ENCODE data around the gene GSTA1. TPM values are rescaled to one million over a fixed set of nuclear protein-coding genes. Genes with fewer than 3 reads are reported as not detected.

The GSTA1 gene
- polyA plus RNA-seq, 3 donors: not detected

DNA sequence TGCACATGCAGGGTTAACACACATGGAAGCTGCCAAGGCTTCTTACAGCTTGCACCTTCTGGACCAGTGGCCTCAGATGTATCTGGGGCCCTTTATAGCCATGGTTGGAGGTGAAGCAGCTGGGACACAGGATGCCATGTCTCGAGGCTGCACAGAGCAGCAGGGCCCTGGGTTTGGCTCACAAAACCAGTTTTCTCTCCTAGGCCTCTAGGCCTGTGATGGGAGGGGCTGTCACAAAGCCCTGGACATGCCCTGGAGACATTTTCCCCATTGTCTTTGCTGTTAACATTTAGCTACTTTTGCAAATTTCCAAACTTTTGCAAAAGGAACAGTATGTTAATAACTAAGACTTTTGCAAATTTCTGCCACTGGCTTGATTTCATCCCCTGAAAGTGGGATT is 18.2 kb upstream of the GSTA1 start:
- 100% methylated on average over 1 of the region's 1 CpG for WGBS (ENCODE audit: insufficient coverage)
- Histone ChIP-seq H3K9me3 (replicated peaks in 1 of 2; ENCODE audit: control insufficient read depth in 1 of 2, insufficient read depth in 1 of 2, low read length in 2 of 2) (peaks cover 0 to 17% of the 10 kb centered on the region in 2 donors), H2AFZ (ENCODE audit: insufficient read depth, low read depth, low read length, poor library complexity, severe bottlenecking) (no peak overlapping the region), H3K9ac (ENCODE audit: insufficient read depth, low read length, poor library complexity, severe bottlenecking) (no peak overlapping the region), H3K36me3 (replicated peaks in 1 of 2; ENCODE audit: control insufficient read depth in 1 of 2, insufficient read depth in 2 of 2, low read length in 2 of 2) (no peaks in the 10 kb centered on the region), H3K4me3 (replicated peaks in 1 of 3; ENCODE audit: low read depth in 2 of 3, low read length in 3 of 3) (no peak overlapping the region), H3K4me2 (replicated peaks; ENCODE audit: extremely low read depth, low read length, poor library complexity, severe bottlenecking) (no peak overlapping the region), H3K4me1 (ENCODE audit: control insufficient read depth in 1 of 2, insufficient read depth in 2 of 2, low read length in 2 of 2) (no peaks in the 10 kb centered on the region), H3K27me3 (ENCODE audit: control insufficient read depth in 2 of 2, insufficient read depth in 2 of 2, low read length in 2 of 2) (no peaks in the 10 kb centered on the region), H3K79me2 (ENCODE audit: insufficient read depth, low read length) (no peaks in the 10 kb centered on the region), H3K27ac (ENCODE audit: low read depth in 1 of 2, low read length in 2 of 2) (no peak overlapping the region), H4K20me1 (ENCODE audit: insufficient read depth, low read length) (no peaks in the 10 kb centered on the region)
- H3K9me3 Mint-ChIP-seq: peaks cover 11 to 22% (median 17%) of the 10 kb centered on the region in 7 donors
- H3K4me1 Mint-ChIP-seq: no peaks in the 10 kb centered on the region
- no peaks in the 10 kb centered on the region for H3K36me3 Mint-ChIP-seq
- H3K27me3 Mint-ChIP-seq (ENCODE audit: low read depth in 3 of 3): peaks cover 0 to 1% (median 0%) of the 10 kb centered on the region in 3 donors
- TF ChIP-seq, protein P1, sequence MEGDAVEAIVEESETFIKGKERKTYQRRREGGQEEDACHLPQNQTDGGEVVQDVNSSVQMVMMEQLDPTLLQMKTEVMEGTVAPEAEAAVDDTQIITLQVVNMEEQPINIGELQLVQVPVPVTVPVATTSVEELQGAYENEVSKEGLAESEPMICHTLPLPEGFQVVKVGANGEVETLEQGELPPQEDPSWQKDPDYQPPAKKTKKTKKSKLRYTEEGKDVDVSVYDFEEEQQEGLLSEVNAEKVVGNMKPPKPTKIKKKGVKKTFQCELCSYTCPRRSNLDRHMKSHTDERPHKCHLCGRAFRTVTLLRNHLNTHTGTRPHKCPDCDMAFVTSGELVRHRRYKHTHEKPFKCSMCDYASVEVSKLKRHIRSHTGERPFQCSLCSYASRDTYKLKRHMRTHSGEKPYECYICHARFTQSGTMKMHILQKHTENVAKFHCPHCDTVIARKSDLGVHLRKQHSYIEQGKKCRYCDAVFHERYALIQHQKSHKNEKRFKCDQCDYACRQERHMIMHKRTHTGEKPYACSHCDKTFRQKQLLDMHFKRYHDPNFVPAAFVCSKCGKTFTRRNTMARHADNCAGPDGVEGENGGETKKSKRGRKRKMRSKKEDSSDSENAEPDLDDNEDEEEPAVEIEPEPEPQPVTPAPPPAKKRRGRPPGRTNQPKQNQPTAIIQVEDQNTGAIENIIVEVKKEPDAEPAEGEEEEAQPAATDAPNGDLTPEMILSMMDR (IDR thresholded peaks at IDR 0.05): no peak
- no peak overlapping the region for H3K4me3 Mint-ChIP-seq
- no peak overlapping the region for H3K27ac Mint-ChIP-seq
- intact Hi-C loops (cut with micrococcal nuclease): no loop called here
- DNase-seq: no peak

GRCh38 chr6:52820198-52820597 is 16.6 kb upstream of the GSTA1 start:
- peaks cover 6 to 22% (median 14%) of the 10 kb centered on the region in 7 donors for H3K9me3 Mint-ChIP-seq
- Histone ChIP-seq H3K36me3 (replicated peaks in 1 of 2; ENCODE audit: control insufficient read depth in 1 of 2, insufficient read depth in 2 of 2, low read length in 2 of 2) (no peaks in the 10 kb centered on the region), H3K4me2 (replicated peaks; ENCODE audit: extremely low read depth, low read length, poor library complexity, severe bottlenecking) (no peak overlapping the region)

More at GRCh38 chr6:52820198-52820597, 16.6 kb upstream of the GSTA1 start:
- Histone ChIP-seq H4K20me1 (ENCODE audit: insufficient read depth, low read length) (no peaks in the 10 kb centered on the region), H2AFZ (ENCODE audit: insufficient read depth, low read depth, low read length, poor library complexity, severe bottlenecking) (no peak overlapping the region), H3K27ac (ENCODE audit: low read depth in 1 of 2, low read length in 2 of 2) (no peak overlapping the region), H3K4me1 (ENCODE audit: control insufficient read depth in 1 of 2, insufficient read depth in 2 of 2, low read length in 2 of 2) (no peaks in the 10 kb centered on the region), H3K9ac (ENCODE audit: insufficient read depth, low read length, poor library complexity, severe bottlenecking) (no peak overlapping the region), H3K79me2 (ENCODE audit: insufficient read depth, low read length) (no peaks in the 10 kb centered on the region), H3K9me3 (replicated peaks in 1 of 2; ENCODE audit: control insufficient read depth in 1 of 2, insufficient read depth in 1 of 2, low read length in 2 of 2) (peaks cover 0 to 14% of the 10 kb centered on the region in 2 donors), H3K27me3 (ENCODE audit: control insufficient read depth in 2 of 2, insufficient read depth in 2 of 2, low read length in 2 of 2) (no peaks in the 10 kb centered on the region), H3K4me3 (replicated peaks in 1 of 3; ENCODE audit: low read depth in 2 of 3, low read length in 3 of 3) (no peak overlapping the region)
- TF ChIP-seq, protein P1 (IDR thresholded peaks at IDR 0.05): no peak
- H3K27me3 Mint-ChIP-seq (ENCODE audit: low read depth in 3 of 3): peaks cover 0 to 1% (median 0%) of the 10 kb centered on the region in 3 donors
- no peak for DNase-seq
- no peak overlapping the region for H3K4me3 Mint-ChIP-seq
- intact Hi-C loops (cut with micrococcal nuclease): no loop called here
- no peaks in the 10 kb centered on the region for H3K36me3 Mint-ChIP-seq
- 100% methylated on average over 1 of the region's 2 CpGs for WGBS (ENCODE audit: insufficient coverage)
- H3K27ac Mint-ChIP-seq: no peak overlapping the region
- H3K4me1 Mint-ChIP-seq: no peaks in the 10 kb centered on the region
